GM23248 (cell line): ENCODE results near the gene ZNF19. TPM values are rescaled to one million over a fixed set of nuclear protein-coding genes. Genes with fewer than 3 reads are reported as not detected.

Experiments
- DNase-seq: peaks from one replicate; pipeline ENCODE4 v3.0.0-alpha.2; 2015
- H2AFZ ChIP-seq: fragments of 200-600 bp; sonication (generic); 2 replicates; pipeline ENCODE4 v1.6.1; 2016; ENCODE audit warnings: antibody characterized with exemption
- H3F3A ChIP-seq: fragments of 200-600 bp; sonication (generic); 2 replicates; pipeline ENCODE4 v1.6.1; 2016; ENCODE audit warnings: mild to moderate bottlenecking, antibody characterized with exemption, mixed run types; ENCODE audit not compliant: insufficient read depth
- H3K27ac ChIP-seq: fragments of 200-600 bp; sonication (generic); 2 replicates; pipeline ENCODE4 v1.5.1; 2016; ENCODE audit warnings: mild to moderate bottlenecking
- H3K27me3 ChIP-seq: fragments of 200-600 bp; sonication (generic); replicated peaks from 2 replicates; pipeline ENCODE4 v1.6.1; 2016; ENCODE audit warnings: mild to moderate bottlenecking; ENCODE audit not compliant: insufficient read depth
- H3K36me3 ChIP-seq: fragments of 200-600 bp; sonication (generic); 2 replicates; pipeline ENCODE4 v1.6.1; 2016; ENCODE audit warnings: low read depth, mild to moderate bottlenecking
- H3K4me1 ChIP-seq: fragments of 200-600 bp; sonication (generic); 2 replicates; pipeline ENCODE4 v1.6.1; 2016; ENCODE audit warnings: mild to moderate bottlenecking; ENCODE audit not compliant: insufficient read depth
- H3K4me2 ChIP-seq: fragments of 200-600 bp; sonication (generic); one replicate; pipeline ENCODE4 v1.6.1; 2016; ENCODE audit warnings: mild to moderate bottlenecking; ENCODE audit not compliant: unreplicated experiment
- H3K4me3 ChIP-seq: fragments of 200-600 bp; sonication (generic); 2 replicates; pipeline ENCODE4 v1.5.1; 2016; ENCODE audit warnings: mild to moderate bottlenecking
- H3K79me2 ChIP-seq: fragments of 200-600 bp; sonication (generic); 2 replicates; pipeline ENCODE4 v1.6.1; 2016; ENCODE audit warnings: mild to moderate bottlenecking; ENCODE audit not compliant: insufficient read depth
- H3K9ac ChIP-seq: fragments of 200-600 bp; sonication (generic); 2 replicates; pipeline ENCODE4 v1.6.1; 2016; ENCODE audit warnings: mild to moderate bottlenecking
- H3K9me2 ChIP-seq: fragments of 200-600 bp; sonication (generic); 2 replicates; pipeline ENCODE4 v1.6.1; 2016; ENCODE audit warnings: mixed run types, mild to moderate bottlenecking, moderate library complexity; ENCODE audit not compliant: insufficient read depth
- H3K9me3 ChIP-seq: fragments of 200-600 bp; sonication (generic); one replicate; pipeline ENCODE4 v1.6.1; 2017; ENCODE audit warnings: low read depth
- H4K20me1 ChIP-seq: fragments of 200-600 bp; sonication (generic); 2 replicates; pipeline ENCODE4 v1.6.0; 2016; ENCODE audit not compliant: insufficient read depth
- EZH2 ChIP-seq: fragments of 200-600 bp; sonication (generic); IDR thresholded peaks from 2 replicates; pipeline ENCODE4 v1.6.1; 2018; ENCODE audit warnings: antibody characterized with exemption, mild to moderate bottlenecking; ENCODE audit not compliant: insufficient read depth, poor library complexity, severe bottlenecking
- EZH2phosphoT487 ChIP-seq: fragments of 200-600 bp; sonication (generic); IDR thresholded peaks from 2 replicates; pipeline ENCODE4 v1.6.1; 2018; ENCODE audit warnings: antibody characterized with exemption, moderate library complexity, mild to moderate bottlenecking, low read depth; ENCODE audit not compliant: insufficient read depth
- WGBS, 2 experiments: methylation state at CpG; one replicate each; pipeline ENCODE4 v1.1.6; 2015 to 2017; ENCODE audit warnings: low lambda C conversion rate in 2 of 2, low coverage in 1 of 2; ENCODE audit errors: missing lambda C conversion rate in 2 of 2; 5-methylcytosine and 5-hydroxymethylcytosine counted together
- in situ Hi-C: fragments of 300-500 bp; cut with MboI; formaldehyde crosslinking; loops from 2 replicates; pipeline ENCODE4 v1.15.0; 2020
- polyA plus RNA-seq: library from polyadenylated mRNA; unstranded; fragments of >200 nt; fragmentation: Nextera tagmentation; extraction: Ambion mirVana; gene quantifications from 2 replicates; pipeline ENCODE4 v1.2.1, GENCODE V29; 2016
- total RNA-seq: library from RNA; depleted of rRNA; stranded (reverse); fragments of >200 nt; shearing (Covaris generic); gene quantifications from 2 replicates; pipeline ENCODE4 v1.2.3, GENCODE V29; 2014

The ZNF19 gene
- total and polyA plus RNA-seq, 2 experiments from 2014 or later, result 1.3 to 1.7 TPM

- H3K9ac ChIP-seq, result no peak overlapping the region
- H4K20me1 ChIP-seq, result no peaks in the 10 kb centered on the region
- H3K27ac ChIP-seq, result no peak overlapping the region
- peaks cover 24% of the 10 kb centered on the region for H3K4me1 ChIP-seq
- TF ChIP-seq EZH2, result no peak
- no peak for TF ChIP-seq EZH2phosphoT487
- 83 to 88% methylated on average over 4 of the region's 4 CpGs for WGBS, 2 experiments
- H2AFZ ChIP-seq, result no peak overlapping the region
- H3F3A ChIP-seq, result peaks cover 31% of the 10 kb centered on the region
- peaks cover 12% of the 10 kb centered on the region for H3K36me3 ChIP-seq
- no peak for DNase-seq
- H3K4me2 ChIP-seq, result no peak overlapping the region
- H3K79me2 ChIP-seq, result no peaks in the 10 kb centered on the region
- no peaks in the 10 kb centered on the region for H3K27me3 ChIP-seq
- no peaks in the 10 kb centered on the region for H3K9me2 ChIP-seq
- H3K4me3 ChIP-seq, result no peak overlapping the region
- in situ Hi-C loops, result no loop called here
- no peaks in the 10 kb centered on the region for H3K9me3 ChIP-seq
Observed at GRCh38 chr16:71476457-71477124, 12.5 kb downstream of the ZNF19 start.

- Histone ChIP-seq H3K9me2 (no peaks in the 10 kb centered on the region), H3F3A (peaks cover 31% of the 10 kb centered on the region), H3K4me3 (peak overlapping the region; percentile 25; the same call in 1 of the 2 replicates), H3K9ac (no peak overlapping the region), H3K27me3 (no peaks in the 10 kb centered on the region), H2AFZ (peak overlapping the region; percentile 43), H4K20me1 (no peaks in the 10 kb centered on the region), H3K4me2 (peak overlapping the region; percentile 49), H3K4me1 (peaks cover 24% of the 10 kb centered on the region), H3K9me3 (no peaks in the 10 kb centered on the region), H3K27ac (peak overlapping the region; percentile 73), H3K36me3 (peaks cover 12% of the 10 kb centered on the region), H3K79me2 (no peaks in the 10 kb centered on the region)
- in situ Hi-C loops, result no loop called here
- peak; percentile 94 for DNase-seq
- 0% methylated on average over 3 of the region's 3 CpGs for WGBS, 2 experiments
- TF ChIP-seq EZH2phosphoT487, result peak; percentile 76; the same call in 1 of the 2 replicates
- no peak for TF ChIP-seq EZH2
Observed at GRCh38 chr16:71474864-71475263, 14.3 kb downstream of the ZNF19 start.

- in situ Hi-C loops, result no loop called here
Observed at GRCh38 chr16:71473891-71474290, 15.2 kb downstream of the ZNF19 start.

GRCh38 chr16:71472931-71473330 lies 16.2 kb downstream of the ZNF19 start:
- no peak overlapping the region for H3K4me2 ChIP-seq
- H2AFZ ChIP-seq, result no peak overlapping the region
- no peaks in the 10 kb centered on the region for H4K20me1 ChIP-seq
- H3K4me3 ChIP-seq, result no peak overlapping the region
- H3K27ac ChIP-seq, result no peak overlapping the region
- TF ChIP-seq EZH2phosphoT487, result no peak
- TF ChIP-seq EZH2, result no peak
- no peaks in the 10 kb centered on the region for H3K9me3 ChIP-seq
- in situ Hi-C loops, result no loop called here
- H3F3A ChIP-seq, result peaks cover 31% of the 10 kb centered on the region
- no peaks in the 10 kb centered on the region for H3K9me2 ChIP-seq
- no peaks in the 10 kb centered on the region for H3K27me3 ChIP-seq
- no peak for DNase-seq
- H3K4me1 ChIP-seq, result peaks cover 24% of the 10 kb centered on the region
- H3K9ac ChIP-seq, result no peak overlapping the region
- 94 to 95% methylated on average over 2 of the region's 2 CpGs for WGBS, 2 experiments
- H3K79me2 ChIP-seq, result no peaks in the 10 kb centered on the region
- peaks cover 12% of the 10 kb centered on the region for H3K36me3 ChIP-seq

More at GRCh38 chr16:71473891-71474290, 15.2 kb downstream of the ZNF19 start:
- Histone ChIP-seq H3K4me3 (no peak overlapping the region), H2AFZ (no peak overlapping the region), H4K20me1 (no peaks in the 10 kb centered on the region), H3K9me3 (no peaks in the 10 kb centered on the region), H3K27ac (peak overlapping the region; percentile 36), H3K9ac (no peak overlapping the region), H3K79me2 (no peaks in the 10 kb centered on the region), H3K36me3 (peaks cover 12% of the 10 kb centered on the region), H3K4me1 (peaks cover 24% of the 10 kb centered on the region), H3K9me2 (no peaks in the 10 kb centered on the region), H3K4me2 (no peak overlapping the region), H3K27me3 (no peaks in the 10 kb centered on the region), H3F3A (peaks cover 31% of the 10 kb centered on the region)
- peak; percentile 23 for DNase-seq
- WGBS, 2 experiments, result 78 to 81% methylated on average over 5 of the region's 5 CpGs
- TF ChIP-seq EZH2phosphoT487, result no peak
- TF ChIP-seq EZH2, result no peak
